Adipocyte (in vitro differentiated cells): Measurements from ENCODE around the gene RTP3.
A peak's percentile ranks its signal among the peaks of the same experiment; 100 is the strongest.
"Not testable (repeated sequence)": the region's sequence is repeated elsewhere in the genome, so short reads cannot be mapped to it uniquely, and the experiment has no call there.

ENCODE experiments used
- DNase-seq: peaks from one replicate; pipeline ENCODE4 v3.0.0-alpha.2; 2015; ENCODE audit warnings: low read depth
- H3K27me3 ChIP-seq: replicated peaks from 2 replicates; pipeline ENCODE4 v1.7.0; 2013; ENCODE audit warnings: mild to moderate bottlenecking, low read length, moderate library complexity; ENCODE audit not compliant: control insufficient read depth, insufficient read depth
- H3K36me3 ChIP-seq: 2 replicates; pipeline ENCODE4 v1.7.0; 2013; ENCODE audit warnings: low read length, mild to moderate bottlenecking, moderate library complexity; ENCODE audit not compliant: control insufficient read depth, insufficient read depth, severe bottlenecking
- H3K4me1 ChIP-seq: 2 replicates; pipeline ENCODE4 v1.7.0; 2013; ENCODE audit warnings: mild to moderate bottlenecking, low read length, moderate library complexity; ENCODE audit not compliant: control insufficient read depth, insufficient read depth
- H3K4me3 ChIP-seq: 2 replicates; pipeline ENCODE4 v1.7.0; 2013; ENCODE audit warnings: mild to moderate bottlenecking, low read length, moderate library complexity
- H3K9ac ChIP-seq: 2 replicates; pipeline ENCODE4 v1.7.0; 2013; ENCODE audit warnings: mild to moderate bottlenecking, low read length, moderate library complexity
- H3K9me3 ChIP-seq: 2 replicates; pipeline ENCODE4 v1.7.0; 2013; ENCODE audit warnings: mild to moderate bottlenecking, low read length, moderate library complexity; ENCODE audit not compliant: control insufficient read depth

The RTP3 gene

GRCh38 chr3:46524008-46524407 is 26.2 kb downstream of the RTP3 start:
- Histone ChIP-seq H3K4me1 (no peaks in the 10 kb centered on the region), H3K9me3 (no peaks in the 10 kb centered on the region), H3K36me3 (no peaks in the 10 kb centered on the region), H3K4me3 (no peak overlapping the region), H3K27me3 (no peaks in the 10 kb centered on the region), H3K9ac (no peak overlapping the region)
- DNase-seq: no peak

- no peaks in the 10 kb centered on the region for H3K27me3 ChIP-seq
- no peaks in the 10 kb centered on the region for H3K4me1 ChIP-seq
- no peaks in the 10 kb centered on the region for H3K36me3 ChIP-seq
These were observed 27.1 kb downstream of the RTP3 start for GRCh38 chr3:46524832-46525231.

GRCh38 chr3:46527239-46527638 is 29.5 kb downstream of the RTP3 start:
- Histone ChIP-seq H3K4me3 (no peak overlapping the region), H3K36me3 (no peaks in the 10 kb centered on the region), H3K9me3 (no peaks in the 10 kb centered on the region), H3K27me3 (no peaks in the 10 kb centered on the region), H3K9ac (no peak overlapping the region), H3K4me1 (no peaks in the 10 kb centered on the region)
- no peak for DNase-seq

More at GRCh38 chr3:46524832-46525231, 27.1 kb downstream of the RTP3 start:
- DNase-seq: no peak
- Histone ChIP-seq H3K9me3 (no peaks in the 10 kb centered on the region), H3K9ac (no peak overlapping the region), H3K4me3 (no peak overlapping the region)

- H3K9ac ChIP-seq: no peak overlapping the region
- no peak overlapping the region for H3K4me3 ChIP-seq
- no peaks in the 10 kb centered on the region for H3K9me3 ChIP-seq
- no peak for DNase-seq
- H3K27me3 ChIP-seq: no peaks in the 10 kb centered on the region
- no peaks in the 10 kb centered on the region for H3K4me1 ChIP-seq
- H3K36me3 ChIP-seq: no peaks in the 10 kb centered on the region
These were observed 35.3 kb downstream of the RTP3 start for GRCh38 chr3:46533091-46533490.

- H3K36me3 ChIP-seq: no peaks in the 10 kb centered on the region
- peaks cover 7% of the 10 kb centered on the region for H3K4me1 ChIP-seq
- no peaks in the 10 kb centered on the region for H3K9me3 ChIP-seq
- no peak overlapping the region for H3K4me3 ChIP-seq
- H3K27me3 ChIP-seq: no peaks in the 10 kb centered on the region
- no peak for DNase-seq
- no peak overlapping the region for H3K9ac ChIP-seq
These were observed 38.0 kb downstream of the RTP3 start for GRCh38 chr3:46535746-46536145.

- no peaks in the 10 kb centered on the region for H3K27me3 ChIP-seq
- H3K9me3 ChIP-seq: no peaks in the 10 kb centered on the region
- peaks cover 7% of the 10 kb centered on the region for H3K4me1 ChIP-seq
- no peaks in the 10 kb centered on the region for H3K36me3 ChIP-seq
- H3K4me3 ChIP-seq: no peak overlapping the region
- no peak for DNase-seq
- no peak overlapping the region for H3K9ac ChIP-seq
These were observed 39.0 kb downstream of the RTP3 start for GRCh38 chr3:46536758-46537157.

- DNase-seq: no peak
- Histone ChIP-seq H3K9me3 (no peaks in the 10 kb centered on the region), H3K9ac (no peak overlapping the region), H3K4me3 (no peak overlapping the region), H3K27me3 (no peaks in the 10 kb centered on the region), H3K36me3 (no peaks in the 10 kb centered on the region), H3K4me1 (peaks cover 7% of the 10 kb centered on the region)
These were observed 39.5 kb downstream of the RTP3 start for GRCh38 chr3:46537316-46537715.

GRCh38 chr3:46537779-46538178 is 40.0 kb downstream of the RTP3 start:
- H3K4me1 ChIP-seq: peaks cover 12% of the 10 kb centered on the region
- DNase-seq: no peak
- H3K9ac ChIP-seq: no peak overlapping the region
- no peaks in the 10 kb centered on the region for H3K36me3 ChIP-seq
- H3K9me3 ChIP-seq: no peaks in the 10 kb centered on the region
- no peaks in the 10 kb centered on the region for H3K27me3 ChIP-seq
- H3K4me3 ChIP-seq: no peak overlapping the region

- not testable (repeated sequence) for H3K36me3 ChIP-seq, DNase-seq, H3K4me3 ChIP-seq, H3K9me3 ChIP-seq, H3K9ac ChIP-seq, H3K27me3 ChIP-seq
- H3K4me1 ChIP-seq: peaks cover 15% of the 10 kb centered on the region
These were observed 40.6 kb downstream of the RTP3 start for GRCh38 chr3:46538425-46538802.

GRCh38 chr3:46538803-46539442 is 41.1 kb downstream of the RTP3 start:
- Histone ChIP-seq H3K9ac (no peak overlapping the region), H3K4me1 (peaks cover 15% of the 10 kb centered on the region), H3K27me3 (no peaks in the 10 kb centered on the region), H3K36me3 (no peaks in the 10 kb centered on the region), H3K4me3 (peak overlapping the region; percentile 16), H3K9me3 (no peaks in the 10 kb centered on the region)
- peak; percentile 45 for DNase-seq

- no peak for DNase-seq
- H3K4me1 ChIP-seq: peaks cover 15% of the 10 kb centered on the region
- H3K9ac ChIP-seq: no peak overlapping the region
- no peaks in the 10 kb centered on the region for H3K9me3 ChIP-seq
- H3K4me3 ChIP-seq: no peak overlapping the region
- no peaks in the 10 kb centered on the region for H3K36me3 ChIP-seq
- no peaks in the 10 kb centered on the region for H3K27me3 ChIP-seq
These were observed 41.7 kb downstream of the RTP3 start for GRCh38 chr3:46539443-46540005.

GRCh38 chr3:46540550-46540949 is 42.8 kb downstream of the RTP3 start:
- Histone ChIP-seq H3K27me3 (no peaks in the 10 kb centered on the region), H3K9ac (no peak overlapping the region), H3K4me1 (peaks cover 15% of the 10 kb centered on the region), H3K36me3 (no peaks in the 10 kb centered on the region), H3K9me3 (no peaks in the 10 kb centered on the region), H3K4me3 (no peak overlapping the region)
- no peak for DNase-seq
